Neural cell (in vitro differentiated cells): Measurements from ENCODE around the gene CCDC40. TPM values are rescaled to one million over a fixed set of nuclear protein-coding genes. Genes with fewer than 3 reads are reported as not detected.

ENCODE experiments used
- H2AFZ ChIP-seq: fragments of 200-600, 300-800 bp; sonication (generic), shearing (Covaris generic); 2 replicates; pipeline ENCODE4 v1.6.0; 2014; ENCODE audit warnings: low read depth, mild to moderate bottlenecking, antibody characterized with exemption, low read length, moderate library complexity
- H3F3A ChIP-seq: fragments of 200-600 bp; shearing (Covaris generic); 2 replicates; pipeline ENCODE4 v1.6.1; 2016; ENCODE audit warnings: mild to moderate bottlenecking, moderate library complexity, mixed read lengths, antibody characterized with exemption, low read length; ENCODE audit not compliant: insufficient read depth, poor library complexity, severe bottlenecking
- H3K27ac ChIP-seq: fragments of 200-600, 300-800 bp; sonication (generic), shearing (Covaris generic); 2 replicates; pipeline ENCODE4 v1.5.1; 2014; ENCODE audit warnings: mild to moderate bottlenecking, low read length, moderate library complexity
- H3K27me3 ChIP-seq: fragments of 300-800, 200-600 bp; sonication (generic), shearing (Covaris generic); 2 replicates; pipeline ENCODE4 v1.6.0; 2014; ENCODE audit warnings: mild to moderate bottlenecking, low read depth, low read length, moderate library complexity; ENCODE audit not compliant: insufficient read depth
- H3K36me3 ChIP-seq: fragments of 300-800, 200-600 bp; sonication (generic), shearing (Covaris generic); 2 replicates; pipeline ENCODE4 v1.5.1; 2014; ENCODE audit warnings: mild to moderate bottlenecking, antibody characterized with exemption, low read length, moderate library complexity; ENCODE audit not compliant: insufficient read depth
- H3K4me2 ChIP-seq: fragments of 300-800, 200-600 bp; sonication (generic), shearing (Covaris generic); 2 replicates; pipeline ENCODE4 v1.6.0; 2014; ENCODE audit warnings: mild to moderate bottlenecking, low read length
- H3K4me3 ChIP-seq: fragments of 300-800, 200-600 bp; sonication (generic), shearing (Covaris generic); 2 replicates; pipeline ENCODE4 v1.5.1; 2014; ENCODE audit warnings: mild to moderate bottlenecking, low read length, moderate library complexity
- H3K79me2 ChIP-seq: fragments of 200-600 bp; shearing (Covaris generic); replicated peaks from 2 replicates; pipeline ENCODE4 v1.6.0; 2014; ENCODE audit warnings: mild to moderate bottlenecking, low read length, moderate library complexity; ENCODE audit not compliant: insufficient read depth
- H3K9ac ChIP-seq: fragments of 300-800, 200-600 bp; sonication (generic), shearing (Covaris generic); 2 replicates; pipeline ENCODE4 v1.6.1; 2016; ENCODE audit warnings: mild to moderate bottlenecking, low read length, mixed read lengths
- H3K9me2 ChIP-seq: fragments of 200-600 bp; shearing (Covaris generic); 2 replicates; pipeline ENCODE4 v1.6.1; 2016; ENCODE audit warnings: mild to moderate bottlenecking, low read length, mixed read lengths; ENCODE audit not compliant: insufficient read depth
- H3K9me3 ChIP-seq: fragments of 200-600, 300-800 bp; sonication (generic), shearing (Covaris generic); 2 replicates; pipeline ENCODE4 v1.6.1; 2016; ENCODE audit warnings: mild to moderate bottlenecking, mixed run types, low read length, moderate library complexity, mixed read lengths
- H4K20me1 ChIP-seq: fragments of 200-600 bp; shearing (Covaris generic); 2 replicates; pipeline ENCODE4 v1.6.1; 2016; ENCODE audit warnings: mild to moderate bottlenecking, mixed run types; ENCODE audit not compliant: insufficient read depth
- EP300 ChIP-seq: fragments of 450-650 bp; conservative IDR thresholded peaks from 2 replicates; pipeline ENCODE4 v1.6.1; 2014; ENCODE audit warnings: antibody characterized with exemption, mild to moderate bottlenecking, moderate library complexity; ENCODE audit not compliant: poor library complexity, severe bottlenecking
- EZH2 ChIP-seq: fragments of 200-600, 300-800 bp; shearing (Covaris generic), sonication (generic); IDR thresholded peaks from 2 replicates; pipeline ENCODE4 v1.6.1; 2014; ENCODE audit warnings: antibody characterized with exemption, low read length, borderline replicate concordance, mild to moderate bottlenecking; ENCODE audit not compliant: insufficient read depth, poor library complexity, severe bottlenecking
- MXI1 ChIP-seq: fragments of 450-650 bp; conservative IDR thresholded peaks from 2 replicates; pipeline ENCODE4 v1.6.1; 2014; ENCODE audit warnings: antibody characterized with exemption, mild to moderate bottlenecking; ENCODE audit not compliant: poor library complexity, severe bottlenecking
- RAD21 ChIP-seq: fragments of 450-650 bp; conservative IDR thresholded peaks from 2 replicates; pipeline ENCODE4 v1.6.1; 2014; ENCODE audit warnings: antibody characterized with exemption, mild to moderate bottlenecking, moderate library complexity
- SMC3 ChIP-seq: fragments of 450-650 bp; conservative IDR thresholded peaks from 2 replicates; pipeline ENCODE4 v1.6.1; 2014; ENCODE audit warnings: antibody characterized with exemption, mild to moderate bottlenecking, moderate library complexity; ENCODE audit not compliant: poor library complexity
- polyA plus RNA-seq: library from polyadenylated mRNA; depleted of rRNA; stranded (reverse); fragments of >200 nt; gene quantifications from 2 replicates; pipeline ENCODE4 v1.2.3, GENCODE V29; 2014
- TF ChIP-seq, protein P1 (sequence below): IDR thresholded peaks from 2 replicates; pipeline ENCODE4 v1.6.1; 2012; ENCODE audit warnings: borderline replicate concordance
- TF ChIP-seq, protein P2 (sequence below): fragments of 450-650 bp; IDR thresholded peaks from 2 replicates; pipeline ENCODE4 v1.5.1; 2014; ENCODE audit warnings: antibody characterized with exemption, mild to moderate bottlenecking, moderate library complexity; ENCODE audit not compliant: poor library complexity, severe bottlenecking

The CCDC40 gene
- polyA plus RNA-seq, 1 donor from 2014 or later: 5.5 TPM

DNA sequence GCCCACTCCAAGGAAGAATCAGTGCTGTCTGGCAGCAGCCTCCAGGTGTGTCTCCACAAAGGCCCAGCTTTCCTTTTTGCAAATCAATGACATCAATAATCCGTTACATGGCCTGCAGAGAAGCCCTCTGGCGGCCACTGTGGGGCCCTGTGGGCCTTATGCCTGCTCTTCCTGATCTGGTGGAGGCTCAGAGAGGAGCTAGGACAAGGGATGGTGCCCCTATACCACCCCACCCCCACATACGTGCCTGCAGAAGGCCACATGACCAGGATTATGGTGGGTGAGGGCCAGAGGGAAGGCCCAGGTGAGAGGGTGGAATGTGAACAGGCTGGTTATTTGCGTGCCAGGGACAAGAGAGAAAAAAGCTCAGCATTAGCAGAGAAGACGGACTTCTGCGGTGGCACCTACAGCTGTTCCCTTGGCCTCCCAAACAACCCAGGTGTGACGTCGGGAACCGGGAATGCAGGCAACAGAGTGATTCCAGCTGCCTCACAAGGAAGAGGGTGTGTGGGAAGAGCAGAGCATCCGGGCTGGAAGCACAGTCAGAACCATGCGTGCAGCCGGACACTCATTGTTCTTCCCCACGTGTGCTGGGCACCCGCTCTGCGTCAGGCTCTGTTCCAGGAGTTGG lies 88.0 kb downstream of the CCDC40 start:
- Histone ChIP-seq H4K20me1 (no peaks in the 10 kb centered on the region), H3K27me3 (no peaks in the 10 kb centered on the region), H3K36me3 (no peaks in the 10 kb centered on the region), H3K4me2 (no peak overlapping the region), H3K4me3 (no peak overlapping the region), H2AFZ (peak overlapping the region; percentile 12), H3K27ac (no peak overlapping the region), H3K79me2 (no peaks in the 10 kb centered on the region), H3K9ac (peak overlapping the region; percentile 12), H3K9me3 (no peaks in the 10 kb centered on the region), H3F3A (no peaks in the 10 kb centered on the region), H3K9me2 (no peaks in the 10 kb centered on the region)
- TF ChIP-seq MXI1 (no peak), RAD21 (peak; percentile 50), EP300 (no peak), SMC3 (peak; percentile 62)
- TF ChIP-seq, protein P1, sequence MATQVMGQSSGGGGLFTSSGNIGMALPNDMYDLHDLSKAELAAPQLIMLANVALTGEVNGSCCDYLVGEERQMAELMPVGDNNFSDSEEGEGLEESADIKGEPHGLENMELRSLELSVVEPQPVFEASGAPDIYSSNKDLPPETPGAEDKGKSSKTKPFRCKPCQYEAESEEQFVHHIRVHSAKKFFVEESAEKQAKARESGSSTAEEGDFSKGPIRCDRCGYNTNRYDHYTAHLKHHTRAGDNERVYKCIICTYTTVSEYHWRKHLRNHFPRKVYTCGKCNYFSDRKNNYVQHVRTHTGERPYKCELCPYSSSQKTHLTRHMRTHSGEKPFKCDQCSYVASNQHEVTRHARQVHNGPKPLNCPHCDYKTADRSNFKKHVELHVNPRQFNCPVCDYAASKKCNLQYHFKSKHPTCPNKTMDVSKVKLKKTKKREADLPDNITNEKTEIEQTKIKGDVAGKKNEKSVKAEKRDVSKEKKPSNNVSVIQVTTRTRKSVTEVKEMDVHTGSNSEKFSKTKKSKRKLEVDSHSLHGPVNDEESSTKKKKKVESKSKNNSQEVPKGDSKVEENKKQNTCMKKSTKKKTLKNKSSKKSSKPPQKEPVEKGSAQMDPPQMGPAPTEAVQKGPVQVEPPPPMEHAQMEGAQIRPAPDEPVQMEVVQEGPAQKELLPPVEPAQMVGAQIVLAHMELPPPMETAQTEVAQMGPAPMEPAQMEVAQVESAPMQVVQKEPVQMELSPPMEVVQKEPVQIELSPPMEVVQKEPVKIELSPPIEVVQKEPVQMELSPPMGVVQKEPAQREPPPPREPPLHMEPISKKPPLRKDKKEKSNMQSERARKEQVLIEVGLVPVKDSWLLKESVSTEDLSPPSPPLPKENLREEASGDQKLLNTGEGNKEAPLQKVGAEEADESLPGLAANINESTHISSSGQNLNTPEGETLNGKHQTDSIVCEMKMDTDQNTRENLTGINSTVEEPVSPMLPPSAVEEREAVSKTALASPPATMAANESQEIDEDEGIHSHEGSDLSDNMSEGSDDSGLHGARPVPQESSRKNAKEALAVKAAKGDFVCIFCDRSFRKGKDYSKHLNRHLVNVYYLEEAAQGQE: no peak
- TF ChIP-seq, protein P2, sequence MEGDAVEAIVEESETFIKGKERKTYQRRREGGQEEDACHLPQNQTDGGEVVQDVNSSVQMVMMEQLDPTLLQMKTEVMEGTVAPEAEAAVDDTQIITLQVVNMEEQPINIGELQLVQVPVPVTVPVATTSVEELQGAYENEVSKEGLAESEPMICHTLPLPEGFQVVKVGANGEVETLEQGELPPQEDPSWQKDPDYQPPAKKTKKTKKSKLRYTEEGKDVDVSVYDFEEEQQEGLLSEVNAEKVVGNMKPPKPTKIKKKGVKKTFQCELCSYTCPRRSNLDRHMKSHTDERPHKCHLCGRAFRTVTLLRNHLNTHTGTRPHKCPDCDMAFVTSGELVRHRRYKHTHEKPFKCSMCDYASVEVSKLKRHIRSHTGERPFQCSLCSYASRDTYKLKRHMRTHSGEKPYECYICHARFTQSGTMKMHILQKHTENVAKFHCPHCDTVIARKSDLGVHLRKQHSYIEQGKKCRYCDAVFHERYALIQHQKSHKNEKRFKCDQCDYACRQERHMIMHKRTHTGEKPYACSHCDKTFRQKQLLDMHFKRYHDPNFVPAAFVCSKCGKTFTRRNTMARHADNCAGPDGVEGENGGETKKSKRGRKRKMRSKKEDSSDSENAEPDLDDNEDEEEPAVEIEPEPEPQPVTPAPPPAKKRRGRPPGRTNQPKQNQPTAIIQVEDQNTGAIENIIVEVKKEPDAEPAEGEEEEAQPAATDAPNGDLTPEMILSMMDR: peak; percentile 63

DNA sequence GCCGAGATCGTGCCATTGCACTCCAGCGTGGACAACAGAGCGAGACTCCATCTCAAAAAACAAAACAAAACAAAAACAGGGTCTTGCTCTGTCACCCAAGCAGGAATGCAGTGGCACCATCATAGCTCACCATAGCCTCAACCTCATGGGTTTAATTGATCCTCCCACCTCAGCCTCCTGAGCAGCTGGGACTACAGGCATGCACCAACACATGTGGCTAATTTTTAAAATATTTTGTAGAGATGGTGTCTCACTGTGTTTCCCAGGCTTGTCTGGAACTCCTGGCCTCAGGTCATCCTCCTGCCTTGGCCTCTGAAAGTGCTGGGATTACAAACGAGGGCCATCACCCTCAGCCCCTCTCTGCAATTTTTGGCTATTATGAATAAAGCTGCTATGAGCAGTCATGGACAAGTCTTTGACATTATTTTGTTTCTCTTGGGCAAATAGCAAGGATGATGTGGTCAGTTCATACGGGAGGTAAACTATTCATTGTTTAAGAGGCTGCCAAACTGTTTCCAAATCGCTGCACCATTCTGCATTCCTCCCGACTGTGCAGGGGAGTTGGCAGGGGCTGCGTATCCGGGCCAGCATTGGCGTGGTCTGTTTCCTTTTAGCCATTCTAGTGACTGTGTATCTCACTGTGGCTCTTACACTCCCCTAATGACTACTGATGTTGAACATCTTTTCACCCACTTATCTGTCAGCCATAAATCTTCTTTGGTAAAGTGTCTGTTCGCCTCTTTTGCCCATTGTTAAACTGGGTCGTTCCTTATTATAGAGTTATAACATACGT lies 89.4 kb downstream of the CCDC40 start:
- Histone ChIP-seq H3K4me3 (no peak overlapping the region), H3K27ac (no peak overlapping the region), H3K9me3 (no peaks in the 10 kb centered on the region), H3K27me3 (no peaks in the 10 kb centered on the region), H3F3A (no peaks in the 10 kb centered on the region), H4K20me1 (no peaks in the 10 kb centered on the region), H3K9ac (no peak overlapping the region), H3K4me2 (no peak overlapping the region), H3K79me2 (no peaks in the 10 kb centered on the region), H3K36me3 (no peaks in the 10 kb centered on the region), H3K9me2 (no peaks in the 10 kb centered on the region), H2AFZ (no peak overlapping the region)
- TF ChIP-seq, protein P2: no peak
- TF ChIP-seq EZH2 (no peak), RAD21 (no peak), EP300 (no peak), MXI1 (no peak)
